Trophoblast cell (in vitro differentiated cells and primary cell): ENCODE data around the gene CLCN4.

ENCODE experiments used
- DNase-seq, 2 donors: peaks; one replicate each; pipeline ENCODE4 v3.0.0-alpha.2; 2016
- H2AFZ ChIP-seq: 2 replicates; pipeline ENCODE4 v1.6.1; 2013; ENCODE audit warnings: low read length, moderate library complexity, mild to moderate bottlenecking; ENCODE audit not compliant: insufficient read depth, poor library complexity
- H2AK5ac ChIP-seq: 2 replicates; pipeline ENCODE4 v1.6.1; 2013; ENCODE audit warnings: mild to moderate bottlenecking, low read length
- H2BK120ac ChIP-seq: 2 replicates; pipeline ENCODE4 v1.6.1; 2013; ENCODE audit warnings: low read length, mild to moderate bottlenecking, moderate library complexity; ENCODE audit not compliant: insufficient read depth, poor library complexity
- H2BK12ac ChIP-seq: 2 replicates; pipeline ENCODE4 v1.6.1; 2013; ENCODE audit warnings: mild to moderate bottlenecking, low read length, moderate library complexity
- H2BK5ac ChIP-seq: 2 replicates; pipeline ENCODE4 v1.6.1; 2013; ENCODE audit warnings: low read length, low read depth, moderate library complexity, mild to moderate bottlenecking; ENCODE audit not compliant: poor library complexity
- H3K14ac ChIP-seq: 2 replicates; pipeline ENCODE4 v1.6.1; 2013; ENCODE audit warnings: mild to moderate bottlenecking, low read length
- H3K18ac ChIP-seq: 2 replicates; pipeline ENCODE4 v1.6.1; 2013; ENCODE audit warnings: mild to moderate bottlenecking, low read length
- H3K23ac ChIP-seq: 2 replicates; pipeline ENCODE4 v1.6.1; 2013; ENCODE audit warnings: low read length
- H3K27ac ChIP-seq: 2 replicates; pipeline ENCODE4 v1.5.1; 2013; ENCODE audit warnings: low read depth, mild to moderate bottlenecking, inconsistent platforms, low read length, moderate library complexity
- H3K27me3 ChIP-seq: 2 replicates; pipeline ENCODE4 v1.6.1; 2013; ENCODE audit warnings: inconsistent platforms, mild to moderate bottlenecking, low read length, moderate library complexity; ENCODE audit not compliant: insufficient read depth
- H3K36me3 ChIP-seq, 2 experiments: 1 replicate in 1 of 2; 2 replicates in 1 of 2; pipeline ENCODE4 v1.6.1; 2013; ENCODE audit warnings: low read length in 2 of 2, mild to moderate bottlenecking in 2 of 2, moderate library complexity in 1 of 2; ENCODE audit not compliant: insufficient read depth in 2 of 2, control insufficient read depth in 1 of 2
- H3K4ac ChIP-seq: 2 replicates; pipeline ENCODE4 v1.6.1; 2013; ENCODE audit warnings: low read depth, mild to moderate bottlenecking, low read length, moderate library complexity
- H3K4me1 ChIP-seq, 2 experiments: 1 replicate in 1 of 2; 2 replicates in 1 of 2; pipeline ENCODE4 v1.6.1; 2013; ENCODE audit warnings: low read length in 2 of 2, mild to moderate bottlenecking in 2 of 2, moderate library complexity in 1 of 2; ENCODE audit not compliant: insufficient read depth in 2 of 2, control insufficient read depth in 1 of 2
- H3K4me2 ChIP-seq: 2 replicates; pipeline ENCODE4 v1.6.1; 2013; ENCODE audit warnings: inconsistent platforms, mild to moderate bottlenecking, low read length, moderate library complexity
- H3K4me3 ChIP-seq: 2 replicates; pipeline ENCODE4 v1.5.1; 2013; ENCODE audit warnings: mild to moderate bottlenecking, low read depth, low read length, inconsistent platforms
- H3K79me1 ChIP-seq: one replicate; pipeline ENCODE4 v1.6.1; 2013; ENCODE audit warnings: low read length
- H3K79me2 ChIP-seq: 2 replicates; pipeline ENCODE4 v1.6.1; 2013; ENCODE audit warnings: low read length, mild to moderate bottlenecking; ENCODE audit not compliant: control insufficient read depth, insufficient read depth, poor library complexity
- H3K9ac ChIP-seq: 2 replicates; pipeline ENCODE4 v1.6.1; 2013; ENCODE audit warnings: mild to moderate bottlenecking, low read length
- H3K9me3 ChIP-seq: 2 replicates; pipeline ENCODE4 v1.6.1; 2013; ENCODE audit warnings: low read depth, mild to moderate bottlenecking, control low read depth, inconsistent platforms, low read length; ENCODE audit not compliant: insufficient read depth
- H4K12ac ChIP-seq: 2 replicates; pipeline ENCODE4 v1.6.1; 2013; ENCODE audit warnings: low read depth, mild to moderate bottlenecking, low read length, moderate library complexity
- H4K8ac ChIP-seq: 2 replicates; pipeline ENCODE4 v1.6.1; 2013; ENCODE audit warnings: low read depth, mild to moderate bottlenecking, low read length, moderate library complexity
- H4K91ac ChIP-seq: one replicate; pipeline ENCODE4 v1.6.1; 2013; ENCODE audit warnings: low read depth, mild to moderate bottlenecking, low read length, moderate library complexity
- WGBS: extraction: QIAGEN DNeasy Blood & Tissue Kit; methylation state at CpG from one replicate; pipeline ENCODE4 v1.1.7; 2013; ENCODE audit warnings: missing lambda C conversion rate; ENCODE audit not compliant: insufficient read length, insufficient coverage; ENCODE audit errors: extremely low coverage; 5-methylcytosine and 5-hydroxymethylcytosine counted together

The CLCN4 gene

DNA sequence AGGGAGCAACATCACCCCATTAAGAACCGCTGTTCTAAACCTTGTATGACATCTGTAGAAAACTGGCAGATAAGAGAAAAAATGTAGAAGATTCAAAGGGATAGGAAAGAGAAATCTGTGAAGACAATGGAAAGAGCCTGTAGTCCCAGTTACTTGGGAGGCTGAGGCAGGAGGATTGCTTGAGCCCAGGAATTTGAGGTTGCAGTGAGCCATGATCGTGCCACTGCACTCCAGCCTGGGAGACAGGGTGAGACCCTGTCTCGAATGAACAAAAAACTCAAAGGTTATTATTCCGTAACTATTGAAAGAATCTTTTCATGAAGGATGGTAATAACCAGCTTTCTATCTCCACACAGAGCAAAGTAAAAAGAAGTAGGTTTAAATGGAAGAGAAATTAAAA is 1.6 kb upstream of the CLCN4 start:
- no peak overlapping the region for H3K23ac ChIP-seq
- no peak for DNase-seq
- no peaks in the 10 kb centered on the region for H3K27me3 ChIP-seq
- no peak overlapping the region for H2BK120ac ChIP-seq
- no peak overlapping the region for H2BK5ac ChIP-seq
- no peak overlapping the region for H3K18ac ChIP-seq
- no peak overlapping the region for H4K91ac ChIP-seq
- no peak overlapping the region for H2BK12ac ChIP-seq
- no peak overlapping the region for H3K27ac ChIP-seq
- H3K4me3 ChIP-seq, result no peak overlapping the region
- no peaks in the 10 kb centered on the region for H3K79me2 ChIP-seq
- no peak overlapping the region for H3K9ac ChIP-seq
- no peak overlapping the region for H4K12ac ChIP-seq
- H3K36me3 ChIP-seq, result no peaks in the 10 kb centered on the region
- H2AFZ ChIP-seq, result no peak overlapping the region
- H4K8ac ChIP-seq, result no peak overlapping the region
- no peak overlapping the region for H3K14ac ChIP-seq
- no peak overlapping the region for H3K4me2 ChIP-seq
- peaks cover 4 to 7% of the 10 kb centered on the region in 2 experiments for H3K4me1 ChIP-seq
- WGBS, result no CpG with 5 or more reads among the region's 4 CpGs
- H3K4ac ChIP-seq, result no peak overlapping the region
- no peak overlapping the region for H2AK5ac ChIP-seq
- no peaks in the 10 kb centered on the region for H3K9me3 ChIP-seq
- H3K79me1 ChIP-seq, result peaks cover 4% of the 10 kb centered on the region

DNA sequence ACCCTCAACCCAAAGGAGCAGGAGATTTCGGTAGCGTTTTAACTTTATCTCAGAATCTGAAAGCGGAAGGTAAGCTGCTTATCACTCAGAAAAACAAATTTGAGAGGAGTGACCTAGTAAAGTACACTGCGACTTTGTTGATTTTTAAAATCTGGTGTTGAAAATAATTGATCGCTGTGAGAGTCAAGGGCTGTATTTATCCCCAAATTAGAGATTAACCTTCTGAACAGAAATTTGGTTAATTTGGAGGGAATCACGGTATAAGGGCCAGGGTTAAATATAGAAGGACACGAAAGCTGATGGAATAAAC is 212 bp downstream of the CLCN4 start:
- H4K12ac ChIP-seq, result no peak overlapping the region
- no peak overlapping the region for H3K4me3 ChIP-seq
- no peak overlapping the region for H2BK5ac ChIP-seq
- no peaks in the 10 kb centered on the region for H3K79me2 ChIP-seq
- H2AFZ ChIP-seq, result no peak overlapping the region
- no peak overlapping the region for H2BK120ac ChIP-seq
- H3K9me3 ChIP-seq, result no peaks in the 10 kb centered on the region
- H3K4ac ChIP-seq, result no peak overlapping the region
- no peak overlapping the region for H3K9ac ChIP-seq
- H4K91ac ChIP-seq, result peak overlapping the region; percentile 7
- H3K79me1 ChIP-seq, result peaks cover 4% of the 10 kb centered on the region
- no peak overlapping the region for H3K18ac ChIP-seq
- no peaks in the 10 kb centered on the region for H3K27me3 ChIP-seq
- no peak overlapping the region for H2BK12ac ChIP-seq
- H3K27ac ChIP-seq, result peak overlapping the region; percentile 64
- no peaks in the 10 kb centered on the region for H3K36me3 ChIP-seq
- DNase-seq, result no peak
- H3K4me1 ChIP-seq, result peaks cover 3% of the 10 kb centered on the region in 2 experiments
- no CpG with 5 or more reads among the region's 7 CpGs for WGBS
- H3K14ac ChIP-seq, result no peak overlapping the region
- H4K8ac ChIP-seq, result no peak overlapping the region
- no peak overlapping the region for H2AK5ac ChIP-seq
- peak overlapping the region; percentile 78 for H3K4me2 ChIP-seq
- no peak overlapping the region for H3K23ac ChIP-seq

DNA sequence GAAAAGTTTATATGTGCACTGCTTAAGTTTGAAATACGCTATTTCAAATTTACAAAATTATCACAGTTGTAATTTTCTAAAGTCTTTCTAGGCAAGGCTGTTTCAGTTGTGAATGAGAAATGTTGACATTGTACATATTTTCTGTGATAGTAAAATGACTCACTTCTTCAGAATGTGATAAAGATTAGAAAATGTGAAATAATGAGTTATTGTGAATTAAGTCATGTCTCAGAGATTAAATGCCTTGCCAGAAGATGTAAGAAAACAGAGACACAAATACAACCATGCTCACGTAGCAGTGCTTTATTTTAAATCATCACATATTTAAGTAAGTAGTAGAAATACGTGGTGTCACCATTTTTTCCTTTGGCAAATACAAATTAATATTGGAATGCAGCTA is 768 bp downstream of the CLCN4 start:
- no peak overlapping the region for H3K18ac ChIP-seq
- H3K9me3 ChIP-seq, result no peaks in the 10 kb centered on the region
- no peak overlapping the region for H2BK120ac ChIP-seq
- H3K9ac ChIP-seq, result no peak overlapping the region
- H3K27ac ChIP-seq, result no peak overlapping the region
- no peak overlapping the region for H3K4ac ChIP-seq
- H2AFZ ChIP-seq, result no peak overlapping the region
- peaks cover 4% of the 10 kb centered on the region for H3K79me1 ChIP-seq
- H3K4me3 ChIP-seq, result no peak overlapping the region
- no peak overlapping the region for H3K4me2 ChIP-seq
- H3K27me3 ChIP-seq, result no peaks in the 10 kb centered on the region
- no peak overlapping the region for H2AK5ac ChIP-seq
- H2BK12ac ChIP-seq, result no peak overlapping the region
- no peak overlapping the region for H4K12ac ChIP-seq
- no CpG with 5 or more reads among the region's 3 CpGs for WGBS
- H4K91ac ChIP-seq, result no peak overlapping the region
- no peak overlapping the region for H4K8ac ChIP-seq
- H3K23ac ChIP-seq, result no peak overlapping the region
- DNase-seq, result peak in 1 of 2 donors; percentile 63
- peaks cover 0 to 3% of the 10 kb centered on the region in 2 experiments for H3K4me1 ChIP-seq
- no peak overlapping the region for H3K14ac ChIP-seq
- H2BK5ac ChIP-seq, result no peak overlapping the region
- no peaks in the 10 kb centered on the region for H3K36me3 ChIP-seq
- H3K79me2 ChIP-seq, result no peaks in the 10 kb centered on the region

DNA sequence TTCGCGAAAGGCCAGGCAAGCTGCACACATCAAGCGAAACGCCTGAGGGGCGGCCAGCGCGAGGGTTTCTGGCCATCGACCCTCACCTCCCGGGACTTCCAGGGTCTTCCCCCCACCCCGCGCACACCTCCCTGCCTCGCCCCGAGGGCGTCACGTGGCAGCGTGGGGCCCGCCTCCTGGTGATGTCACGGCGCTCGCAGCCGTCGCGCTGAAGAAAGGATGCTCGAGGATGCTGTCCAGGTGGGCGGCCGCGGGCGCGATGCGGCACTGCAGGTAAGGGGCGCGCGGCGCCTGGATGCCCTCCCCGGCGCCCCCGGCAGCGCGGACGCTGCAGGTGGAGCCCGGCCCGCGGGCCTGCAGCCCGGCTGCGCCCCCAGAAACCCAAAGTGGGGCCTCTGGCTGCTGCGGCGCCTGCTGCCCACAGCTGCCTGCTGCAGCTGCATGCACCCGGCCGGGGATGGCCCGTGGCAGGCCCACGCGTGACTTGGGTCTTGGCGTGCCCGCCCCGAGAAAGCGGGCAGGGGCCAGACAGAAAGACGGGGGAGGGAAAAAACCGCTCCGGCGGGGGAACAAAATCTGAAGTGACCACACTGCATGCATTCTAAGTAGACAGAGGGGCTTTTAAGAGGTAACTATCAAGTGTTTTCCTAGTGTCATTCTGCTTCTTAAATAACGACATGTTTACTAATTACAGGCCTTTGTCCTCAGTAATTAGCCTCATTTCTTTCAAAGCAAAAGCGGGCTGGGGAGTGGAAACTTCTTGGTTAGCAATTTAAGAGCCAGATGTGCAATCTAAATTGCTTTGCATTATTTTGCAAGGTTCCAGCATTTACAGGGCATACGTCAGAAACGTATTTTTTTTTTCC is 1.7 kb downstream of the CLCN4 start:
- Histone ChIP-seq H2BK12ac (no peak overlapping the region), H3K27me3 (no peaks in the 10 kb centered on the region), H2AFZ (no peak overlapping the region), H3K4ac (no peak overlapping the region), H3K14ac (no peak overlapping the region), H4K12ac (peak overlapping the region; percentile 36), H3K36me3 (no peaks in the 10 kb centered on the region), H4K91ac (no peak overlapping the region), H4K8ac (no peak overlapping the region), H3K79me2 (no peaks in the 10 kb centered on the region), H3K4me3 (peak overlapping the region; percentile 48), H3K27ac (no peak overlapping the region), H3K79me1 (peaks cover 4% of the 10 kb centered on the region), H2BK5ac (no peak overlapping the region), H3K4me1 (peaks cover 0 to 3% of the 10 kb centered on the region in 2 experiments), H3K18ac (no peak overlapping the region), H3K23ac (no peak overlapping the region), H2AK5ac (no peak overlapping the region), H2BK120ac (no peak overlapping the region), H3K9ac (no peak overlapping the region), H3K4me2 (peak overlapping the region; percentile 66), H3K9me3 (no peaks in the 10 kb centered on the region)
- peak in 1 of 2 donors; percentile 29 for DNase-seq
- no CpG with 5 or more reads among the region's 64 CpGs for WGBS
